SU-DHL-6 (cell line): ENCODE results near the gene CPNE5.

ENCODE experiments used
- H2AFZ ChIP-seq: fragments of 200-600 bp; sonication (generic); 2 replicates; pipeline ENCODE4 v1.6.1; 2014; ENCODE audit warnings: low read depth, mild to moderate bottlenecking, moderate library complexity, mixed read lengths, antibody characterized with exemption, low read length; ENCODE audit not compliant: severe bottlenecking
- H3F3A ChIP-seq: fragments of 200-600 bp; shearing (Covaris generic); 2 replicates; pipeline ENCODE4 v1.6.0; 2016; ENCODE audit warnings: antibody characterized with exemption, mild to moderate bottlenecking; ENCODE audit not compliant: insufficient read depth
- H3K27ac ChIP-seq: fragments of 200-600 bp; sonication (generic); 2 replicates; pipeline ENCODE4 v1.5.1; 2016; ENCODE audit warnings: low read depth, mild to moderate bottlenecking, low read length, moderate library complexity, mixed read lengths
- H3K27me3 ChIP-seq: fragments of 200-600 bp; sonication (generic), shearing (Covaris generic); 2 replicates; pipeline ENCODE4 v1.6.0; 2014; ENCODE audit warnings: mild to moderate bottlenecking, low read length
- H3K36me3 ChIP-seq: fragments of 200-600 bp; sonication (generic); 2 replicates; pipeline ENCODE4 v1.6.1; 2014; ENCODE audit warnings: mild to moderate bottlenecking, low read length, mixed read lengths
- H3K4me2 ChIP-seq: fragments of 300-600, 200-600 bp; shearing (Covaris generic), sonication (generic); 2 replicates; pipeline ENCODE4 v1.6.0; 2014; ENCODE audit warnings: low read length, low read depth, mild to moderate bottlenecking; ENCODE audit not compliant: poor library complexity, severe bottlenecking
- H3K4me3 ChIP-seq: fragments of 200-600 bp; sonication (generic); 2 replicates; pipeline ENCODE4 v1.5.1; 2014; ENCODE audit warnings: antibody characterized with exemption, low read length, mild to moderate bottlenecking, mixed read lengths; ENCODE audit not compliant: insufficient read depth, poor library complexity, severe bottlenecking
- H3K79me2 ChIP-seq: fragments of 200-600 bp; sonication (generic); 2 replicates; pipeline ENCODE4 v1.6.1; 2014; ENCODE audit warnings: mild to moderate bottlenecking, low read length, moderate library complexity; ENCODE audit not compliant: insufficient read depth
- H3K9ac ChIP-seq: fragments of 200-600 bp; sonication (generic); 2 replicates; pipeline ENCODE4 v1.7.0; 2014; ENCODE audit warnings: mild to moderate bottlenecking, low read length
- H3K9me2 ChIP-seq: fragments of 200-600 bp; sonication (generic); replicated peaks from 2 replicates; pipeline ENCODE4 v1.6.1; 2014; ENCODE audit warnings: low read length; ENCODE audit not compliant: insufficient read depth
- H3K9me3 ChIP-seq: fragments of 200-600 bp; sonication (generic); 2 replicates; pipeline ENCODE4 v1.6.1; 2014; ENCODE audit warnings: low read length, mixed read lengths; ENCODE audit not compliant: insufficient read depth
- H4K20me1 ChIP-seq: fragments of 200-600 bp; sonication (generic); 2 replicates; pipeline ENCODE4 v1.6.1; 2014; ENCODE audit warnings: low read depth, mild to moderate bottlenecking, antibody characterized with exemption, low read length, moderate library complexity, mixed read lengths
- CTCF ChIP-seq: fragments of 200-600 bp; sonication (generic); IDR thresholded peaks from one replicate; pipeline ENCODE4 v1.5.1; 2017; ENCODE audit warnings: antibody characterized with exemption, mild to moderate bottlenecking, low read length, moderate library complexity; ENCODE audit not compliant: insufficient read depth, poor library complexity, severe bottlenecking
- EZH2phosphoT487 ChIP-seq: fragments of 200-600 bp; sonication (generic), shearing (Covaris generic); conservative IDR thresholded peaks from 2 replicates; pipeline ENCODE4 v1.6.1; 2018; ENCODE audit warnings: mild to moderate bottlenecking, antibody characterized with exemption, low read length, moderate library complexity, mixed read lengths

The CPNE5 gene

GRCh38 chr6:36786055-36786675 lies 53.1 kb downstream of the CPNE5 start:
- TF ChIP-seq CTCF (no peak), EZH2phosphoT487 (no peak)
- Histone ChIP-seq H3K9ac (no peak overlapping the region), H3K4me3 (no peak overlapping the region), H3F3A (no peaks in the 10 kb centered on the region), H3K27me3 (no peaks in the 10 kb centered on the region), H4K20me1 (no peaks in the 10 kb centered on the region), H3K79me2 (no peaks in the 10 kb centered on the region), H3K27ac (no peak overlapping the region), H3K9me3 (no peaks in the 10 kb centered on the region), H3K4me2 (no peak overlapping the region), H3K9me2 (no peaks in the 10 kb centered on the region), H3K36me3 (no peaks in the 10 kb centered on the region), H2AFZ (no peak overlapping the region)

GRCh38 chr6:36784376-36784636 lies 54.9 kb downstream of the CPNE5 start:
- TF ChIP-seq CTCF (no peak), EZH2phosphoT487 (no peak)
- H3K4me3 ChIP-seq = no peak overlapping the region
- H3K9ac ChIP-seq = no peak overlapping the region
- no peaks in the 10 kb centered on the region for H4K20me1 ChIP-seq
- no peak overlapping the region for H3K27ac ChIP-seq
- no peaks in the 10 kb centered on the region for H3K9me2 ChIP-seq
- no peaks in the 10 kb centered on the region for H3K27me3 ChIP-seq
- H3K79me2 ChIP-seq = no peaks in the 10 kb centered on the region
- H3K36me3 ChIP-seq = no peaks in the 10 kb centered on the region
- H3F3A ChIP-seq = no peaks in the 10 kb centered on the region
- no peaks in the 10 kb centered on the region for H3K9me3 ChIP-seq
- H3K4me2 ChIP-seq = no peak overlapping the region
- no peak overlapping the region for H2AFZ ChIP-seq

- H3K36me3 ChIP-seq = no peaks in the 10 kb centered on the region
- no peaks in the 10 kb centered on the region for H3K9me3 ChIP-seq
- no peak overlapping the region for H3K9ac ChIP-seq
- no peaks in the 10 kb centered on the region for H3K27me3 ChIP-seq
- H3K9me2 ChIP-seq = no peaks in the 10 kb centered on the region
- no peaks in the 10 kb centered on the region for H4K20me1 ChIP-seq
- no peak overlapping the region for H3K4me2 ChIP-seq
- H3F3A ChIP-seq = no peaks in the 10 kb centered on the region
- no peak for TF ChIP-seq EZH2phosphoT487
- TF ChIP-seq CTCF = no peak
- no peak overlapping the region for H3K27ac ChIP-seq
- no peak overlapping the region for H3K4me3 ChIP-seq
- no peaks in the 10 kb centered on the region for H3K79me2 ChIP-seq
- H2AFZ ChIP-seq = no peak overlapping the region
These were observed 55.5 kb downstream of the CPNE5 start for GRCh38 chr6:36783603-36784375.
